Activated naive CD8-positive, alpha-beta T cell (primary cell): ENCODE data around the gene ARSI.
"Not testable (repeated sequence)": the region's sequence is repeated elsewhere in the genome, so short reads cannot be mapped to it uniquely, and the experiment has no call there.

Source experiments
- H3K27ac Mint-ChIP-seq: one replicate; pipeline ENCODE4 v1.8.0; 2021; ENCODE audit warnings: mixed read lengths
- H3K27me3 Mint-ChIP-seq: one replicate; pipeline ENCODE4 v1.8.0; 2021; ENCODE audit warnings: mixed read lengths
- H3K36me3 Mint-ChIP-seq: one replicate; pipeline ENCODE4 v1.8.0; 2021; ENCODE audit warnings: mixed read lengths
- H3K4me1 Mint-ChIP-seq: one replicate; pipeline ENCODE4 v1.8.0; 2021; ENCODE audit warnings: low read depth, mixed read lengths
- H3K4me3 Mint-ChIP-seq: one replicate; pipeline ENCODE4 v1.8.0; 2021; ENCODE audit warnings: mild to moderate bottlenecking, mixed read lengths
- H3K9me3 Mint-ChIP-seq: one replicate; pipeline ENCODE4 v1.8.0; 2021; ENCODE audit warnings: low read depth, mixed read lengths

Gene ARSI

GRCh38 chr5:150262502-150262901, 40.2 kb downstream of the ARSI start:
- Mint-ChIP-seq H3K4me1 (no peaks in the 10 kb centered on the region), H3K27ac (no peak overlapping the region), H3K4me3 (no peak overlapping the region), H3K36me3 (no peaks in the 10 kb centered on the region), H3K27me3 (no peaks in the 10 kb centered on the region), H3K9me3 (no peaks in the 10 kb centered on the region)

- Mint-ChIP-seq H3K4me3 (no peak overlapping the region), H3K27me3 (no peaks in the 10 kb centered on the region), H3K36me3 (no peaks in the 10 kb centered on the region), H3K4me1 (no peaks in the 10 kb centered on the region), H3K27ac (no peak overlapping the region), H3K9me3 (no peaks in the 10 kb centered on the region)
Measured at GRCh38 chr5:150261231-150261630, 41.5 kb downstream of the ARSI start.

GRCh38 chr5:150258130-150258529, 44.6 kb downstream of the ARSI start:
- no peaks in the 10 kb centered on the region for H3K27me3 Mint-ChIP-seq
- H3K36me3 Mint-ChIP-seq = no peaks in the 10 kb centered on the region
- H3K4me1 Mint-ChIP-seq = no peaks in the 10 kb centered on the region
- no peaks in the 10 kb centered on the region for H3K9me3 Mint-ChIP-seq
- no peak overlapping the region for H3K4me3 Mint-ChIP-seq
- H3K27ac Mint-ChIP-seq = no peak overlapping the region

- H3K27ac Mint-ChIP-seq = no peak overlapping the region
Measured at GRCh38 chr5:150257424-150257823, 45.3 kb downstream of the ARSI start.

GRCh38 chr5:150256410-150257064, 46.2 kb downstream of the ARSI start:
- H3K27me3 Mint-ChIP-seq = no peaks in the 10 kb centered on the region

More at GRCh38 chr5:150257424-150257823, 45.3 kb downstream of the ARSI start:
- H3K27me3 Mint-ChIP-seq = no peaks in the 10 kb centered on the region
- no peaks in the 10 kb centered on the region for H3K36me3 Mint-ChIP-seq
- no peaks in the 10 kb centered on the region for H3K9me3 Mint-ChIP-seq
- no peak overlapping the region for H3K4me3 Mint-ChIP-seq
- H3K4me1 Mint-ChIP-seq = no peaks in the 10 kb centered on the region

GRCh38 chr5:150255659-150256409, 46.9 kb downstream of the ARSI start:
- Mint-ChIP-seq H3K27me3 (no peaks in the 10 kb centered on the region), H3K27ac (no peak overlapping the region), H3K9me3 (no peaks in the 10 kb centered on the region), H3K4me1 (no peaks in the 10 kb centered on the region), H3K36me3 (no peaks in the 10 kb centered on the region), H3K4me3 (no peak overlapping the region)

More at GRCh38 chr5:150256410-150257064, 46.2 kb downstream of the ARSI start:
- no peak overlapping the region for H3K27ac Mint-ChIP-seq
- H3K9me3 Mint-ChIP-seq = no peaks in the 10 kb centered on the region
- no peak overlapping the region for H3K4me3 Mint-ChIP-seq
- no peaks in the 10 kb centered on the region for H3K36me3 Mint-ChIP-seq
- no peaks in the 10 kb centered on the region for H3K4me1 Mint-ChIP-seq

GRCh38 chr5:150254774-150255173, 47.9 kb downstream of the ARSI start:
- Mint-ChIP-seq H3K4me1 (no peaks in the 10 kb centered on the region), H3K27me3 (no peaks in the 10 kb centered on the region), H3K27ac (no peak overlapping the region), H3K4me3 (no peak overlapping the region), H3K36me3 (no peaks in the 10 kb centered on the region), H3K9me3 (no peaks in the 10 kb centered on the region)

GRCh38 chr5:150254363-150254762, 48.3 kb downstream of the ARSI start:
- H3K4me1 Mint-ChIP-seq = no peaks in the 10 kb centered on the region
- H3K27ac Mint-ChIP-seq = no peak overlapping the region
- no peaks in the 10 kb centered on the region for H3K9me3 Mint-ChIP-seq
- no peaks in the 10 kb centered on the region for H3K36me3 Mint-ChIP-seq
- no peak overlapping the region for H3K4me3 Mint-ChIP-seq
- no peaks in the 10 kb centered on the region for H3K27me3 Mint-ChIP-seq

- H3K27me3 Mint-ChIP-seq = no peaks in the 10 kb centered on the region
- H3K4me3 Mint-ChIP-seq = no peak overlapping the region
Measured at GRCh38 chr5:150253416-150254208, 49.1 kb downstream of the ARSI start.

GRCh38 chr5:150252489-150252888, 50.2 kb downstream of the ARSI start:
- H3K4me1 Mint-ChIP-seq = no peaks in the 10 kb centered on the region
- no peaks in the 10 kb centered on the region for H3K9me3 Mint-ChIP-seq
- no peak overlapping the region for H3K4me3 Mint-ChIP-seq
- no peaks in the 10 kb centered on the region for H3K27me3 Mint-ChIP-seq
- H3K27ac Mint-ChIP-seq = no peak overlapping the region
- H3K36me3 Mint-ChIP-seq = no peaks in the 10 kb centered on the region

More at GRCh38 chr5:150253416-150254208, 49.1 kb downstream of the ARSI start:
- Mint-ChIP-seq H3K4me1 (no peaks in the 10 kb centered on the region), H3K9me3 (no peaks in the 10 kb centered on the region), H3K36me3 (no peaks in the 10 kb centered on the region), H3K27ac (no peak overlapping the region)

- Mint-ChIP-seq H3K9me3 (no peaks in the 10 kb centered on the region), H3K4me1 (no peaks in the 10 kb centered on the region), H3K27ac (no peak overlapping the region), H3K27me3 (no peaks in the 10 kb centered on the region), H3K4me3 (no peak overlapping the region), H3K36me3 (no peaks in the 10 kb centered on the region)
Measured at GRCh38 chr5:150251504-150251903, 51.2 kb downstream of the ARSI start.

GRCh38 chr5:150249744-150250143, 53.0 kb downstream of the ARSI start:
- H3K9me3 Mint-ChIP-seq = no peaks in the 10 kb centered on the region
- H3K36me3 Mint-ChIP-seq = no peaks in the 10 kb centered on the region
- H3K27me3 Mint-ChIP-seq = no peaks in the 10 kb centered on the region
- H3K4me1 Mint-ChIP-seq = no peaks in the 10 kb centered on the region
- H3K4me3 Mint-ChIP-seq = no peak overlapping the region
- no peak overlapping the region for H3K27ac Mint-ChIP-seq

- H3K36me3 Mint-ChIP-seq = no peaks in the 10 kb centered on the region
- no peaks in the 10 kb centered on the region for H3K4me1 Mint-ChIP-seq
- no peaks in the 10 kb centered on the region for H3K9me3 Mint-ChIP-seq
- H3K4me3 Mint-ChIP-seq = no peak overlapping the region
- H3K27ac Mint-ChIP-seq = no peak overlapping the region
- no peaks in the 10 kb centered on the region for H3K27me3 Mint-ChIP-seq
Measured at GRCh38 chr5:150248946-150249345, 53.8 kb downstream of the ARSI start.

- H3K27me3 Mint-ChIP-seq, H3K36me3 Mint-ChIP-seq, H3K27ac Mint-ChIP-seq, H3K4me3 Mint-ChIP-seq, H3K4me1 Mint-ChIP-seq, H3K9me3 Mint-ChIP-seq: not testable (repeated sequence)
Measured at GRCh38 chr5:150248493-150248892, 54.2 kb downstream of the ARSI start.

- H3K4me1 Mint-ChIP-seq = no peaks in the 10 kb centered on the region
- H3K9me3 Mint-ChIP-seq = no peaks in the 10 kb centered on the region
- H3K4me3 Mint-ChIP-seq = no peak overlapping the region
- no peak overlapping the region for H3K27ac Mint-ChIP-seq
- H3K27me3 Mint-ChIP-seq = no peaks in the 10 kb centered on the region
- no peaks in the 10 kb centered on the region for H3K36me3 Mint-ChIP-seq
Measured at GRCh38 chr5:150247726-150248125, 55.0 kb downstream of the ARSI start.
